ENCODE data around the gene MEOX1. TPM values are rescaled to one million over a fixed set of nuclear protein-coding genes. Genes with fewer than 3 reads are reported as not detected.

The MEOX1 gene
- total and polyA plus RNA-seq, 4 experiments from 2014 or later, result 1.7 to 8.4 (median 3.6) TPM

DNA sequence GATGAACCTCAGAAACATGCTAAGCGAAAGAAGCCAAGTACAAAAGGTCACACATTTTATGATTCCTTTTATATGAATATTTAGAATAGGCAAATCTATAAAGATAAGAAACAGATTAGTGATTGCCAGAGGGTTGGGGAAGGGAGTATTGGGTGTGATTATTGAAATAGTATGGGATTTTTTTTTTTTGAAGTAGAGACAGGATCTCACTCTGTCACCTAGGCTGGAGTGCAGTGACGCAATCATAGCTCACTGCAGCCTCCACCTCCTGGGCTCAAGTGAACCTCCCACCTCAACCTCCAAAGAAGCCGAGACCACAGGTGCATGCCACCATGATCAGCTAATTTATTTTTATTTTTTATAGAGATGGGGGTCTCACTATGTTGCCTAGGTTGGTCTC, 35.7 kb downstream of the MEOX1 start:
- H3K27ac Mint-ChIP-seq, result no peak overlapping the region

DNA sequence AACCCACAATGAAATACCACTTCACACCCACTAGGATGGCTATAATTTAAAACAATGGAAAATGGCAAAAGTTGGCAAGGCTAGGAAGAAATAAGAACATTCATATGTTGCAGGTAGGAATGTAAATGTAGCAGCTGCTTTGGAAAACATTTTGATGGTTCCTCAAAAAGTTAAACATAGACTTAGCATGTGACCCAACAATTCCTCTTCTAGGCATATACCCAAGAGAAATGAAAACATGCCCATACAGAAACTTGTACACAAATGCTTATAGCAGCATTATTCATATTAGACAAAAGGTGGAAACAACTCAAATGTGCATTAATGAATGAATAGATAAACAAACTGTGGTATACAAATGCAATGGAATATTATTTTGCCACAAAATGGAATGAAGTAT, 36.1 kb downstream of the MEOX1 start:
- Histone ChIP-seq H3K27me3 (ENCODE audit: insufficient read depth, low read length) (no peaks in the 10 kb centered on the region), H3K36me3 (ENCODE audit: insufficient read depth, low read length) (no peaks in the 10 kb centered on the region), H3K27ac (ENCODE audit: low read depth, low read length) (no peak overlapping the region), H3K4me3 (ENCODE audit: low read length in 2 of 2) (no peak overlapping the region), H3K4me1 (ENCODE audit: insufficient read depth, low read length) (no peaks in the 10 kb centered on the region), H3K9me3 (ENCODE audit: control insufficient read depth in 1 of 2, low read length in 2 of 2) (no peaks in the 10 kb centered on the region)
- H3K27ac Mint-ChIP-seq, result no peak overlapping the region
- DNase-seq, result no peak
- peaks cover 5 to 11% of the 10 kb centered on the region in 2 donors for H3K27me3 Mint-ChIP-seq
- no peaks in the 10 kb centered on the region for H3K36me3 Mint-ChIP-seq
- intact Hi-C loops (cut with micrococcal nuclease), result no loop called here
- H3K4me3 Mint-ChIP-seq, result no peak overlapping the region
- no peaks in the 10 kb centered on the region for H3K4me1 Mint-ChIP-seq
- H3K9me3 Mint-ChIP-seq, result no peaks in the 10 kb centered on the region
- CTCF ChIA-PET (ENCODE audit: partially characterized antibody), result interaction anchor here (1.3 kb wide), 1 partner anchor 12 kb away, joined by 3 read pairs; no protein-coding TSS in a partner anchor
- POLR2A ChIA-PET (ENCODE audit: partially characterized antibody), result no interaction called here

More for the DNA sequence above, 35.7 kb downstream of the MEOX1 start:
- no peak for DNase-seq
- Mint-ChIP-seq H3K9me3 (no peaks in the 10 kb centered on the region), H3K4me1 (no peaks in the 10 kb centered on the region), H3K4me3 (no peak overlapping the region), H3K36me3 (no peaks in the 10 kb centered on the region), H3K27me3 (peaks cover 5 to 10% of the 10 kb centered on the region in 2 donors)
- Histone ChIP-seq H3K36me3 (ENCODE audit: insufficient read depth, low read length) (no peaks in the 10 kb centered on the region), H3K27me3 (ENCODE audit: insufficient read depth, low read length) (no peaks in the 10 kb centered on the region), H3K4me3 (ENCODE audit: low read length in 2 of 2) (no peak overlapping the region), H3K27ac (ENCODE audit: low read depth, low read length) (no peak overlapping the region), H3K9me3 (ENCODE audit: control insufficient read depth in 1 of 2, low read length in 2 of 2) (no peaks in the 10 kb centered on the region), H3K4me1 (ENCODE audit: insufficient read depth, low read length) (no peaks in the 10 kb centered on the region)
- ChIA-PET CTCF (ENCODE audit: partially characterized antibody) (no interaction called here), POLR2A (ENCODE audit: partially characterized antibody) (no interaction called here)
- intact Hi-C loops (cut with micrococcal nuclease), result no loop called here

DNA sequence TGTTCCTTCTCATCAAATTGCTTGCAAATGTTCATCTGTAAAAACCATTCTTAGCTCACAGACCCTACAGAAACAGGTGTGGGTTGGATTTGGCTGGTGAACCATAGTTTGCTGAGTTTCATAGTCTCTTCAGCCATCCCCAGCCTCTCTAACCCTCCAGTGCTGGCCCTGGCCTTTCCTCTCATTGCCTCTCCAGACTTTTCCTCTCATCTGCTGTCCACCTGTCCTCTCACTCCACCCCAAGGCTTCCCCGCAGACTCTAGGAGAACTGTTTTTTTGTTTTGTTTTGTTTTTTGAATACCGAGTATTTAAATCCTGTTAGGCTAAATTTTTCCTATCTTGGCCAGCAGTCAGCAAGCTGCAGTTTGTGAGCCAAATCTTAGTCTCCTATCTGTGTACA, 41.1 kb downstream of the MEOX1 start:
- no peak overlapping the region for H3K27ac Mint-ChIP-seq
- no peak overlapping the region for H3K4me3 ChIP-seq (ENCODE audit: low read length in 2 of 2)
- no peaks in the 10 kb centered on the region for H3K9me3 Mint-ChIP-seq
- H3K4me1 Mint-ChIP-seq, result no peaks in the 10 kb centered on the region
- H3K27ac ChIP-seq (ENCODE audit: low read depth, low read length), result no peak overlapping the region
- intact Hi-C loops (cut with micrococcal nuclease), result no loop called here
- no peak for DNase-seq
- ChIA-PET CTCF (ENCODE audit: partially characterized antibody) (no interaction called here), POLR2A (ENCODE audit: partially characterized antibody) (no interaction called here)
- peaks cover 5% of the 10 kb centered on the region in 2 donors for H3K27me3 Mint-ChIP-seq
- H3K4me3 Mint-ChIP-seq, result no peak overlapping the region
- no peaks in the 10 kb centered on the region for H3K36me3 Mint-ChIP-seq
- H3K36me3 ChIP-seq (ENCODE audit: insufficient read depth, low read length), result no peaks in the 10 kb centered on the region
- no peaks in the 10 kb centered on the region for H3K4me1 ChIP-seq (ENCODE audit: insufficient read depth, low read length)
- no peaks in the 10 kb centered on the region for H3K27me3 ChIP-seq (ENCODE audit: insufficient read depth, low read length)
- H3K9me3 ChIP-seq (ENCODE audit: control insufficient read depth in 1 of 2, low read length in 2 of 2), result no peaks in the 10 kb centered on the region

DNA sequence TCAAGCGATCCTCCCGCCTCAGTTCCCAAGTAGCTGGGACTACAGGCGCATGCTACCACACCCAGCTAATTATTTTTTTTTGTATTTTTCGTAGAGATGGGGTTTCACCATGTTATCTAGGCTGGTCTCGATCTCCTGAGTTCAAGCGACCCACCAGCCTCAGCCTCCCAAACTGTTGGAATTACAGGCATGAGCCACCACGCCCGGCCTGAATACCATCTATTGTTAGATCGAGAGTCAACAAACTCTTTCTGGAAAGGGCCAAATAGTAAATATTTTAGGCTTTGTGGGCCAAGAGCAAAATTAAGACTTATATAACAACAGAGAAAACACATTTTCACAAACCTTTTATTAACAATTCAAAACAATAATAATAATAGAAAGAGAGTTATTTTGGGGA, 41.6 kb downstream of the MEOX1 start:
- intact Hi-C loops (cut with micrococcal nuclease), result no loop called here
- ChIA-PET POLR2A (ENCODE audit: partially characterized antibody) (no interaction called here), CTCF (ENCODE audit: partially characterized antibody) (no interaction called here)
- Mint-ChIP-seq H3K36me3 (no peaks in the 10 kb centered on the region), H3K9me3 (no peaks in the 10 kb centered on the region), H3K27ac (no peak overlapping the region), H3K27me3 (peaks cover 5% of the 10 kb centered on the region in 2 donors), H3K4me3 (no peak overlapping the region), H3K4me1 (no peaks in the 10 kb centered on the region)
- no peaks in the 10 kb centered on the region for H3K36me3 ChIP-seq (ENCODE audit: insufficient read depth, low read length)
- no peaks in the 10 kb centered on the region for H3K9me3 ChIP-seq (ENCODE audit: control insufficient read depth in 1 of 2, low read length in 2 of 2)
- H3K4me1 ChIP-seq (ENCODE audit: insufficient read depth, low read length), result no peaks in the 10 kb centered on the region
- H3K27ac ChIP-seq (ENCODE audit: low read depth, low read length), result no peak overlapping the region
- DNase-seq, result no peak
- no peaks in the 10 kb centered on the region for H3K27me3 ChIP-seq (ENCODE audit: insufficient read depth, low read length)
- H3K4me3 ChIP-seq (ENCODE audit: low read length in 2 of 2), result no peak overlapping the region

DNA sequence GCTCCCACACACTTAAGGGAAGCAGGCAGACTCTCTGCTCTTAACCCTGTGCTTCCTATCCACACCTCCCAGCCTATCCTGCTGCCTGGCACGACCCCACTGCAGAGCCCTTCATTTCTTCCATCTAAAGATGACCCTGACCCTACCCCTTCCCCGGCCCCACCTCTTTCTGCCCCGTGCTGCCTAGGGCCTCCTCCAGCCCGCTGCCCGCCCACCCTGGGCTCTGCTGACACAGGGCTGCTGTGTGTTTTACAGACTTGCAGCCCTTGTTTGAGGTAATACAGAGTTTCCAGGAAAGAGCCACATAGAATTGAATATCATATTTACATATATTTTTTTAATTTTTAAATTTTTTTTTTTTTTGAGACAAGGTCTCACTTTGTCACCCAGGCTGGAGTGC, 42.0 kb downstream of the MEOX1 start:
- Histone ChIP-seq H3K27me3 (ENCODE audit: insufficient read depth, low read length) (no peaks in the 10 kb centered on the region), H3K36me3 (ENCODE audit: insufficient read depth, low read length) (no peaks in the 10 kb centered on the region), H3K9me3 (ENCODE audit: control insufficient read depth in 1 of 2, low read length in 2 of 2) (no peaks in the 10 kb centered on the region), H3K4me3 (ENCODE audit: low read length in 2 of 2) (no peak overlapping the region), H3K27ac (ENCODE audit: low read depth, low read length) (no peak overlapping the region), H3K4me1 (ENCODE audit: insufficient read depth, low read length) (no peaks in the 10 kb centered on the region)
- DNase-seq, result no peak
- intact Hi-C loops (cut with micrococcal nuclease), result loop anchor here (10.0 kb wide), 1 partner anchor 1145 kb away; no protein-coding TSS in a partner anchor
- Mint-ChIP-seq H3K27me3 (peaks cover 5% of the 10 kb centered on the region in 2 donors), H3K4me1 (no peaks in the 10 kb centered on the region), H3K4me3 (no peak overlapping the region), H3K9me3 (no peaks in the 10 kb centered on the region), H3K36me3 (no peaks in the 10 kb centered on the region), H3K27ac (no peak overlapping the region)
- ChIA-PET POLR2A (ENCODE audit: partially characterized antibody) (no interaction called here), CTCF (ENCODE audit: partially characterized antibody) (no interaction called here)

DNA sequence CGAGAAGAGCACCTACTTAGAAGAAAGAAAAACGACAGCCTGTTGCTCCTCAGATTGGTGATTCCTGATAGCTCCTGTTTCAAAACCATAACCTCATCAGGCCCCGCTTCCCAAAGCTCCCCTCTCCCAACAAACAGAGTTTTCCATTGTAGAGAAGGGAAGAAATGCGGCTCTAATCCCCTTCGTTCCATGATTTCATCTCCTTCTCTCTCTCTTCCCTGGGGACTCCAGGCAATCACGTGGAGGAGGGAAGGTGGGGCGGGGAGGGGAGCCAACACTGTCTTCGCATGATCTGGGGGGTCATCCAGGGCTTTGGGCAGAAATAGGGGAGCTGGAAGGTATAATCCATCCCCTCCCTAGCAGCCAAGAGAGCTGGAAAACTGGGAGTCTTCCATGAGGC, 43.4 kb downstream of the MEOX1 start:
- no peaks in the 10 kb centered on the region for H3K36me3 ChIP-seq (ENCODE audit: insufficient read depth, low read length)
- no peak overlapping the region for H3K4me3 ChIP-seq (ENCODE audit: low read length in 2 of 2)
- H3K4me1 Mint-ChIP-seq, result no peaks in the 10 kb centered on the region
- no peak for DNase-seq
- no peaks in the 10 kb centered on the region for H3K4me1 ChIP-seq (ENCODE audit: insufficient read depth, low read length)
- H3K4me3 Mint-ChIP-seq, result no peak overlapping the region
- H3K36me3 Mint-ChIP-seq, result no peaks in the 10 kb centered on the region
- H3K9me3 Mint-ChIP-seq, result no peaks in the 10 kb centered on the region
- no peak overlapping the region for H3K27ac ChIP-seq (ENCODE audit: low read depth, low read length)
- ChIA-PET POLR2A (ENCODE audit: partially characterized antibody) (no interaction called here), CTCF (ENCODE audit: partially characterized antibody) (no interaction called here)
- H3K27me3 ChIP-seq (ENCODE audit: insufficient read depth, low read length), result no peaks in the 10 kb centered on the region
- no peak overlapping the region for H3K27ac Mint-ChIP-seq
- no peaks in the 10 kb centered on the region for H3K9me3 ChIP-seq (ENCODE audit: control insufficient read depth in 1 of 2, low read length in 2 of 2)
- peaks cover 0 to 2% of the 10 kb centered on the region in 2 donors for H3K27me3 Mint-ChIP-seq
- intact Hi-C loops (cut with micrococcal nuclease), result loop anchor here (10.0 kb wide), 1 partner anchor 1147 kb away; no protein-coding TSS in a partner anchor

DNA sequence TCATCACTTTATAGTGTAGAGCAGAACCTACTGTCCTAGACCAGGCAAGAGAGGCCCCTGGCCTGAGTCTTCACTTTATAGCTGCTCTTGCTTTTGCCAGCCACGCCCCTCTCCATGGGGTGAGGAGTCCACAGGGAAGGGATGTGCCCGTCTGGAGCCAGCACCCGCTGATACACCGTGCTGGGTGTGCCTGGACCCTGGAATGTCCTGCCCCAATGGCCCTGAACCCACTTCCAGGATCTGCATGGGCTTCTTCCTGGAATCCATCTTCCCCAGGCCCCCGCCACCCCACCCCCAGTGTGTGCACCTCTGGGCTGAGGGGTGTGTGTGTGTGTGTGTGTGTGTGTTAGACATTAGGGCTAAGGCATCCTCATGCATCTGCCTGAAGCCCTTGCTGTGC, 44.9 kb downstream of the MEOX1 start:
- H3K27ac Mint-ChIP-seq, result no peak overlapping the region
- no peak for DNase-seq
- Histone ChIP-seq H3K36me3 (ENCODE audit: insufficient read depth, low read length) (no peaks in the 10 kb centered on the region), H3K27ac (ENCODE audit: low read depth, low read length) (no peak overlapping the region), H3K27me3 (ENCODE audit: insufficient read depth, low read length) (no peaks in the 10 kb centered on the region), H3K9me3 (ENCODE audit: control insufficient read depth in 1 of 2, low read length in 2 of 2) (no peaks in the 10 kb centered on the region), H3K4me1 (ENCODE audit: insufficient read depth, low read length) (no peaks in the 10 kb centered on the region), H3K4me3 (ENCODE audit: low read length in 2 of 2) (no peak overlapping the region)
- H3K9me3 Mint-ChIP-seq, result peaks cover 0 to 4% (median 0%) of the 10 kb centered on the region in 8 donors
- H3K4me3 Mint-ChIP-seq, result no peak overlapping the region
- no peaks in the 10 kb centered on the region for H3K4me1 Mint-ChIP-seq
- ChIA-PET POLR2A (ENCODE audit: partially characterized antibody) (no interaction called here), CTCF (ENCODE audit: partially characterized antibody) (no interaction called here)
- H3K27me3 Mint-ChIP-seq, result peaks cover 0 to 8% of the 10 kb centered on the region in 2 donors
- intact Hi-C loops (cut with micrococcal nuclease), result loop anchor here (10.0 kb wide), 1 partner anchor 1148 kb away; no protein-coding TSS in a partner anchor
- peaks cover 0 to 6% of the 10 kb centered on the region in 2 donors for H3K36me3 Mint-ChIP-seq

DNA sequence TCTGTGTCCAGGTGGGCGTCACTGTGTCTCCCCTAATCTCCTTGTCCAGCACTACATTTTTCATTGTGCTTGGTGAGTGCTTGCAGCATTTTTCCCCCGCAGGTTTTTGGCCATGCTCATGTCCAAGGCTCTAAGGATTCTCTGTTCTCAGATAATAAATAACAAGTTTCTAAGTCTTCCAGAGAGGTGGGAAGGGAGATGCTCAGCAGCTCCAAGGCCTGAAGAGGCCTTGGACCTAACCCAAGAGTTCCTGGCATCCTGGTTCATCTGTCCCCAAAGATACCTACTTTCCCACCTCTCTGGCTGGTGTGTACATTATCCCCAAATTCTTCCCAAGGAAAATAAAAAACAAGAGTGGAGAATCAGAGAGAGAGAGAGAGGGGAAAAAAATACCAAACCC, 45.3 kb downstream of the MEOX1 start:
- no peaks in the 10 kb centered on the region for H3K27me3 ChIP-seq (ENCODE audit: insufficient read depth, low read length)
- CTCF ChIA-PET (ENCODE audit: partially characterized antibody), result no interaction called here
- Mint-ChIP-seq H3K36me3 (peaks cover 0 to 6% of the 10 kb centered on the region in 2 donors), H3K9me3 (peaks cover 0 to 4% (median 0%) of the 10 kb centered on the region in 8 donors), H3K27ac (no peak overlapping the region), H3K4me3 (no peak overlapping the region), H3K4me1 (no peaks in the 10 kb centered on the region), H3K27me3 (peaks cover 0 to 8% of the 10 kb centered on the region in 2 donors)
- no peaks in the 10 kb centered on the region for H3K4me1 ChIP-seq (ENCODE audit: insufficient read depth, low read length)
- DNase-seq, result no peak
- H3K36me3 ChIP-seq (ENCODE audit: insufficient read depth, low read length), result no peaks in the 10 kb centered on the region
- no peak overlapping the region for H3K4me3 ChIP-seq (ENCODE audit: low read length in 2 of 2)
- no peak overlapping the region for H3K27ac ChIP-seq (ENCODE audit: low read depth, low read length)
- H3K9me3 ChIP-seq (ENCODE audit: control insufficient read depth in 1 of 2, low read length in 2 of 2), result no peaks in the 10 kb centered on the region
- intact Hi-C loops (cut with micrococcal nuclease), result loop anchor here (10.0 kb wide), 1 partner anchor 1148 kb away; no protein-coding TSS in a partner anchor
- POLR2A ChIA-PET (ENCODE audit: partially characterized antibody), result no interaction called here

Measured in CD4-positive, alpha-beta memory T cell (primary cell).